Measurements from ENCODE around the gene OGFR. TPM values are rescaled to one million over a fixed set of nuclear protein-coding genes. Genes with fewer than 3 reads are reported as not detected.

Gene OGFR
- total and polyA plus RNA-seq, 8 donors = 23.2 to 58.3 (median 31.6) TPM

DNA sequence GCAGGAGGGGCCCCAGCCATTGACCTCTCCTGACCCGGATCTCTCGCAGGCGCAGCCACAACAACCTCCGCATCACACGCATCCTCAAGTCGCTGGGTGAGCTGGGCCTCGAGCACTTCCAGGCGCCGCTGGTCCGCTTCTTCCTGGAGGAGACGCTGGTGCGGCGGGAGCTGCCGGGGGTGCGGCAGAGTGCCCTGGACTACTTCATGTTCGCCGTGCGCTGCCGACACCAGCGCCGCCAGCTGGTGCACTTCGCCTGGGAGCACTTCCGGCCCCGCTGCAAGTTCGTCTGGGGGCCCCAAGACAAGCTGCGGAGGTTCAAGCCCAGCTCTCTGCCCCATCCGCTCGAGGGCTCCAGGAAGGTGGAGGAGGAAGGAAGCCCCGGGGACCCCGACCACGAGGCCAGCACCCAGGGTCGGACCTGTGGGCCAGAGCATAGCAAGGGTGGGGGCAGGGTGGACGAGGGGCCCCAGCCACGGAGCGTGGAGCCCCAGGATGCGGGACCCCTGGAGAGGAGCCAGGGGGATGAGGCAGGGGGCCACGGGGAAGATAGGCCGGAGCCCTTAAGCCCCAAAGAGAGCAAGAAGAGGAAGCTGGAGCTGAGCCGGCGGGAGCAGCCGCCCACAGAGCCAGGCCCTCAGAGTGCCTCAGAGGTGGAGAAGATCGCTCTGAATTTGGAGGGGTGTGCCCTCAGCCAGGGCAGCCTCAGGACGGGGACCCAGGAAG, 7.7 kb downstream of the OGFR start:
- H3K36me3 ChIP-seq = peaks cover 0 to 70% of the 10 kb centered on the region in 2 donors
- intact Hi-C loops (cut with DNase I) = no loop called here
- DNase-seq = no peak
- no peak for ATAC-seq
- no peak overlapping the region for H3K27ac ChIP-seq
- H3K4me1 ChIP-seq = peaks cover 13 to 42% of the 10 kb centered on the region in 2 donors
- H3K4me3 ChIP-seq = no peak overlapping the region
- no peaks in the 10 kb centered on the region for H3K9me3 ChIP-seq
- peaks cover 27 to 34% of the 10 kb centered on the region in 2 donors for H3K27me3 ChIP-seq
- TF ChIP-seq, protein P1, sequence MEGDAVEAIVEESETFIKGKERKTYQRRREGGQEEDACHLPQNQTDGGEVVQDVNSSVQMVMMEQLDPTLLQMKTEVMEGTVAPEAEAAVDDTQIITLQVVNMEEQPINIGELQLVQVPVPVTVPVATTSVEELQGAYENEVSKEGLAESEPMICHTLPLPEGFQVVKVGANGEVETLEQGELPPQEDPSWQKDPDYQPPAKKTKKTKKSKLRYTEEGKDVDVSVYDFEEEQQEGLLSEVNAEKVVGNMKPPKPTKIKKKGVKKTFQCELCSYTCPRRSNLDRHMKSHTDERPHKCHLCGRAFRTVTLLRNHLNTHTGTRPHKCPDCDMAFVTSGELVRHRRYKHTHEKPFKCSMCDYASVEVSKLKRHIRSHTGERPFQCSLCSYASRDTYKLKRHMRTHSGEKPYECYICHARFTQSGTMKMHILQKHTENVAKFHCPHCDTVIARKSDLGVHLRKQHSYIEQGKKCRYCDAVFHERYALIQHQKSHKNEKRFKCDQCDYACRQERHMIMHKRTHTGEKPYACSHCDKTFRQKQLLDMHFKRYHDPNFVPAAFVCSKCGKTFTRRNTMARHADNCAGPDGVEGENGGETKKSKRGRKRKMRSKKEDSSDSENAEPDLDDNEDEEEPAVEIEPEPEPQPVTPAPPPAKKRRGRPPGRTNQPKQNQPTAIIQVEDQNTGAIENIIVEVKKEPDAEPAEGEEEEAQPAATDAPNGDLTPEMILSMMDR (IDR thresholded peaks at IDR 0.05) = no peak

DNA sequence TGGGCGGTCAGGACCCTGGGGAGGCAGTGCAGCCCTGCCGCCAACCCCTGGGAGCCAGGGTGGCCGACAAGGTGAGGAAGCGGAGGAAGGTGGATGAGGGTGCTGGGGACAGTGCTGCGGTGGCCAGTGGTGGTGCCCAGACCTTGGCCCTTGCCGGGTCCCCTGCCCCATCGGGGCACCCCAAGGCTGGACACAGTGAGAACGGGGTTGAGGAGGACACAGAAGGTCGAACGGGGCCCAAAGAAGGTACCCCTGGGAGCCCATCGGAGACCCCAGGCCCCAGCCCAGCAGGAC, 8.2 kb downstream of the OGFR start:
- Histone ChIP-seq H3K9me3 (no peaks in the 10 kb centered on the region), H3K27ac (no peak overlapping the region), H3K27me3 (peaks cover 32 to 39% of the 10 kb centered on the region in 2 donors), H3K4me3 (no peak overlapping the region), H3K36me3 (peaks cover 0 to 65% of the 10 kb centered on the region in 2 donors), H3K4me1 (peaks cover 13 to 41% of the 10 kb centered on the region in 2 donors)
- TF ChIP-seq, protein P1 (IDR thresholded peaks at IDR 0.05) = no peak
- intact Hi-C loops (cut with DNase I) = no loop called here
- no peak for ATAC-seq
- no peak for DNase-seq

DNA sequence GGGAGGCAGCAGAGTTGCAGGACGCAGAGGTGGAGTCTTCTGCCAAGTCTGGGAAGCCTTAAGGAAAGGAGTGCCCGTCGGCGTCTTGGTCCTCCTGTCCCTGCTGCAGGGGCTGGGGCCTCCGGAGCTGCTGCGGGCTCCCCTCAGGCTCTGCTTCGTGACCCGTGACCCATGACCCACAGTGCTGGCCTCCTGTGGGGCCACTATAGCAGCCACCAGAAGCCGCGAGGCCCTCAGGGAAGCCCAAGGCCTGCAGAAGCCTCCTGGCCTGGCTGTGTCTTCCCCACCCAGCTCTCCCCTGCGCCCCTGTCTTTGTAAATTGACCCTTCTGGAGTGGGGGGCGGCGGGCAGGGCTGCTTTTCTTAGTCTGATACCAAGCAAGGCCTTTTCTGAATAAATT, 9.0 kb downstream of the OGFR start:
- no peak for ATAC-seq
- intact Hi-C loops (cut with DNase I) = no loop called here

DNA sequence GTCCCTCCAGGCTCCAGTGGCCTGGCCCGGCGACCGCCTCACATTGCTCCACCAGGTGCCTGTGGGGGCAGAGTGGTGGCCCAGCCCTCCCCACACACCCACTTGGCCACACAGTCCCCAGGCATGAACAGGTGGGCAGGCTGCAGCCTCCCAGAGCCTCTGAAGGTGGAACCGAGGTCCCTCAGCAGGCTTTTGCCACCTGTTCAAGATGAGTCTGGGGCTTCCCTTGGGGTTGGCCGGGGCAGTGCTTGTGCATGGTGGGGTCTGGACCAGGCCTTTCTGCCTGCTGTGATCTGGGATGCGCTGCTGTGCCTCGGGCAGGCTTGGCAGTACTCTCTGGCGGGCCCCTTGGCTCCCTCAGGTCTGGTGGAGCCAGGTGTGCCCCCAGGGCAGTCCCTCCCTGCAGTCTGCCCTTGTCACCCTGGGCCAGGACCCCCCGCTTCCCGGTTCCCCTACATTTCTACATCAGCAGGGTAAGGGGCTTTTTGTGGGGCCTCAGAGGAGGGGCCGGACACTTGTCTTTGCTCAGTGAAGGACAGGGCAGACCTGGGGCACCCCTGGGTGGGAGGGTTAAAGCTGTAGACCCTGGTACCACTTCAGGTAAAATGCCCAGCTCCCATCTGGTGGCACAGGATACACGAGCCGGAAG, 9.5 kb downstream of the OGFR start:
- Histone ChIP-seq H3K36me3 (peaks cover 0 to 52% of the 10 kb centered on the region in 2 donors), H3K27me3 (peaks cover 39 to 53% of the 10 kb centered on the region in 2 donors), H3K27ac (no peak overlapping the region), H3K4me1 (peaks cover 23 to 41% of the 10 kb centered on the region in 2 donors), H3K9me3 (no peaks in the 10 kb centered on the region), H3K4me3 (no peak overlapping the region)
- ATAC-seq (no peak), DNase-seq (no peak)
- intact Hi-C loops (cut with DNase I) = no loop called here
- TF ChIP-seq, protein P1 (IDR thresholded peaks at IDR 0.05) = no peak

More for the DNA sequence above, 9.0 kb downstream of the OGFR start:
- Histone ChIP-seq H3K36me3 (peaks cover 0 to 57% of the 10 kb centered on the region in 2 donors), H3K27ac (no peak overlapping the region), H3K4me1 (peaks cover 17 to 36% of the 10 kb centered on the region in 2 donors), H3K27me3 (peaks cover 39 to 47% of the 10 kb centered on the region in 2 donors), H3K4me3 (no peak overlapping the region), H3K9me3 (no peaks in the 10 kb centered on the region)
- TF ChIP-seq, protein P1 (IDR thresholded peaks at IDR 0.05) = no peak
- DNase-seq = no peak

DNA sequence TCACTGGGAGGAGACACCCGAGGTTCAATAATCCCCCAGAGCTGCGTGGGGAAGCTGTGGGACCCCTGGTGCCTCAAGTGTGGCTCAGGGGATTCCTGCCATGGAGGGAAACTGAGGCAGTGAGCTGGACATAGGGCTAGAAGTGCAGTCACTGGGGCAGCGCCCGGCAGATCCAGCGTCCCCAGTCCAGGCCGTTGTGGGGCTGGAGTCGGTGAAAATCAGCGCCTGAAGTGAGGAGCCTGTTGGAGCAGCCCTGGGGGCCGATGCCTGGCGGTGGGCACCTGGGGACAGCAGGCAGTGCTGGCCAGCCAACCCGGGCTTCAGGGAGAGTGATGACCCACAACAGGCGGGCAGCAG, 10.1 kb downstream of the OGFR start:
- no peak for DNase-seq
- H3K4me3 ChIP-seq = no peak overlapping the region
- H3K9me3 ChIP-seq = no peaks in the 10 kb centered on the region
- TF ChIP-seq, protein P1 (IDR thresholded peaks at IDR 0.05) = no peak
- intact Hi-C loops (cut with DNase I) = no loop called here
- H3K36me3 ChIP-seq = peaks cover 0 to 46% of the 10 kb centered on the region in 2 donors
- H3K27me3 ChIP-seq = peaks cover 39 to 58% of the 10 kb centered on the region in 2 donors
- no peak overlapping the region for H3K27ac ChIP-seq
- peaks cover 25 to 43% of the 10 kb centered on the region in 2 donors for H3K4me1 ChIP-seq
- no peak for ATAC-seq

Data from left lung (tissue), 10 donors.